Stomach (tissue), 9 donors: ENCODE measurements around the gene NLRP3. TPM values are rescaled to one million over a fixed set of nuclear protein-coding genes. Genes with fewer than 3 reads are reported as not detected.

Experiments
- DNase-seq, 2 donors: peaks; one replicate each; pipeline versions ENCODE4 v3.0.0 to v3.0.0-alpha.2; 2013 to 2019
- H3K27ac ChIP-seq, 5 donors: fragments of 200-600 bp in 4 of 5; sonication (generic) in 4 of 5; one replicate each; pipeline ENCODE4 v1.5.1; 2013 to 2019; ENCODE audit warnings: mild to moderate bottlenecking in 1 of 5, moderate library complexity in 1 of 5
- H3K27me3 ChIP-seq, 3 donors: fragments of 200-600 bp; sonication (generic); one replicate each; pipeline ENCODE4 v1.5.1; 2017 to 2019; ENCODE audit warnings: mixed run types in 1 of 3
- H3K36me3 ChIP-seq, 4 donors: fragments of 200-600 bp; sonication (generic); 1 replicate in 3 of 4; 2 replicates in 1 of 4; pipeline ENCODE4 v1.5.1; 2016 to 2019
- H3K4me1 ChIP-seq, 4 donors: fragments of 200-600 bp; sonication (generic); one replicate each; pipeline ENCODE4 v1.5.1; 2016 to 2019
- H3K4me3 ChIP-seq, 4 donors: fragments of 200-600 bp; sonication (generic) in 3 of 4; one replicate each; pipeline ENCODE4 v1.5.1; 2016 to 2019; ENCODE audit warnings: mild to moderate bottlenecking in 1 of 4
- H3K9me3 ChIP-seq, 4 donors: fragments of 200-600 bp; sonication (generic); one replicate each; pipeline ENCODE4 v1.5.1; 2016 to 2019
- EP300 ChIP-seq: sonication (generic); formaldehyde crosslinking; IDR thresholded peaks from one replicate; pipeline ENCODE4 v1.6.1; 2017; ENCODE audit warnings: antibody characterized with exemption
- POLR2A ChIP-seq, 4 donors: fragments of 450-650 bp; IDR thresholded peaks; one replicate each; pipeline ENCODE4 v1.6.1; 2016; ENCODE audit warnings: antibody characterized with exemption in 4 of 4, control low read depth in 2 of 4, mild to moderate bottlenecking in 1 of 4, moderate library complexity in 1 of 4
- POLR2AphosphoS5 ChIP-seq, 3 donors: sonication (generic); formaldehyde crosslinking; IDR thresholded peaks; one replicate each; pipeline ENCODE4 v1.6.1; 2016; ENCODE audit warnings: antibody characterized with exemption in 3 of 3
- WGBS, 5 donors: extraction: QIAGEN DNeasy Blood & Tissue Kit in 3 of 5; methylation state at CpG; one replicate each; pipeline versions ENCODE4 v1.1.5 to v1.1.7; 2013 to 2018; 5-methylcytosine and 5-hydroxymethylcytosine counted together
- intact Hi-C: fragments of 100-400 bp; cut with DNase I; formaldehyde crosslinking; loops from one replicate; pipeline ENCODE4 v1.15.1; 2023; ENCODE audit warnings: low total_unique reads
- polyA plus RNA-seq, 3 donors: library from polyadenylated mRNA; stranded (reverse); fragments of 200-250 nt; gene quantifications; one replicate each; pipeline ENCODE4 v1.2.3, GENCODE V29; 2013
- total RNA-seq, 5 donors: library from RNA; depleted of rRNA; stranded (reverse); fragments of >200 nt; gene quantifications; one replicate each; pipeline versions ENCODE4 v1.1.0 to v1.2.3, GENCODE V29; 2014 to 2016
- TF ChIP-seq, protein P1 (sequence below), 7 experiments: fragments of 450-650 bp in 4 of 7; fragments of 200-600 bp in 3 of 7; sonication (generic) in 3 of 7; IDR thresholded peaks; one replicate each; pipeline ENCODE4 v1.5.1; 2016 to 2019; ENCODE audit warnings: antibody characterized with exemption in 7 of 7, control low read depth in 2 of 7, mild to moderate bottlenecking in 1 of 7
- donor health status: healthy with polysubstance abuse.
- donor health status: Bipolar disorder and iron deficiency.
- donor health status: healthy.

NLRP3 gene
- total and polyA plus RNA-seq, 8 donors: under 0.01 to 5.5 (median 2.0) TPM; not detected in 1

DNA sequence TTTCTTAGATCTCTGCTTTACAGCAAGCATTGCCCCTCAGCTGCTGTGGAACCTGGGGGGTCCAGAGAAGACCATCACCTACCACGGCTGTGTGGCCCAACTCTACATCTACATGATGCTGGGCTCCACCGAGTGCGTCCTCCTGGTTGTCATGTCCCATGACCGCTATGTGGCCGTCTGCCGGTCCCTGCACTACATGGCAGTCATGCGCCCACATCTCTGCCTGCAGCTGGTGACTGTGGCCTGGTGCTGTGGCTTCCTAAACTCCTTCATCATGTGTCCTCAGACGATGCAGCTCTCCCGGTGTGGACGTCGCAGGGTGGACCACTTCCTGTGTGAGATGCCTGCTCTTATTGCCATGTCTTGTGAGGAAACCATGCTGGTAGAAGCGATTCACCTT is 75.4 kb downstream of the NLRP3 start:
- Histone ChIP-seq H3K9me3 (no peaks in the 10 kb centered on the region), H3K27ac (no peak overlapping the region), H3K4me1 (peaks cover 0 to 2% (median 0%) of the 10 kb centered on the region in 4 donors), H3K36me3 (no peaks in the 10 kb centered on the region), H3K4me3 (no peak overlapping the region), H3K27me3 (no peaks in the 10 kb centered on the region)
- WGBS, 5 donors: 88 to 92% (median 91%) methylated on average over 8 to 12 of the region's 12 CpGs
- intact Hi-C loops: no loop called here
- no peak for DNase-seq
- TF ChIP-seq, protein P1, sequence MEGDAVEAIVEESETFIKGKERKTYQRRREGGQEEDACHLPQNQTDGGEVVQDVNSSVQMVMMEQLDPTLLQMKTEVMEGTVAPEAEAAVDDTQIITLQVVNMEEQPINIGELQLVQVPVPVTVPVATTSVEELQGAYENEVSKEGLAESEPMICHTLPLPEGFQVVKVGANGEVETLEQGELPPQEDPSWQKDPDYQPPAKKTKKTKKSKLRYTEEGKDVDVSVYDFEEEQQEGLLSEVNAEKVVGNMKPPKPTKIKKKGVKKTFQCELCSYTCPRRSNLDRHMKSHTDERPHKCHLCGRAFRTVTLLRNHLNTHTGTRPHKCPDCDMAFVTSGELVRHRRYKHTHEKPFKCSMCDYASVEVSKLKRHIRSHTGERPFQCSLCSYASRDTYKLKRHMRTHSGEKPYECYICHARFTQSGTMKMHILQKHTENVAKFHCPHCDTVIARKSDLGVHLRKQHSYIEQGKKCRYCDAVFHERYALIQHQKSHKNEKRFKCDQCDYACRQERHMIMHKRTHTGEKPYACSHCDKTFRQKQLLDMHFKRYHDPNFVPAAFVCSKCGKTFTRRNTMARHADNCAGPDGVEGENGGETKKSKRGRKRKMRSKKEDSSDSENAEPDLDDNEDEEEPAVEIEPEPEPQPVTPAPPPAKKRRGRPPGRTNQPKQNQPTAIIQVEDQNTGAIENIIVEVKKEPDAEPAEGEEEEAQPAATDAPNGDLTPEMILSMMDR (IDR thresholded peaks at IDR 0.05): no peak
- TF ChIP-seq POLR2A (IDR thresholded peaks at IDR 0.05): no peak
- no peak for TF ChIP-seq EP300
- TF ChIP-seq POLR2AphosphoS5 (IDR thresholded peaks at IDR 0.05): no peak

DNA sequence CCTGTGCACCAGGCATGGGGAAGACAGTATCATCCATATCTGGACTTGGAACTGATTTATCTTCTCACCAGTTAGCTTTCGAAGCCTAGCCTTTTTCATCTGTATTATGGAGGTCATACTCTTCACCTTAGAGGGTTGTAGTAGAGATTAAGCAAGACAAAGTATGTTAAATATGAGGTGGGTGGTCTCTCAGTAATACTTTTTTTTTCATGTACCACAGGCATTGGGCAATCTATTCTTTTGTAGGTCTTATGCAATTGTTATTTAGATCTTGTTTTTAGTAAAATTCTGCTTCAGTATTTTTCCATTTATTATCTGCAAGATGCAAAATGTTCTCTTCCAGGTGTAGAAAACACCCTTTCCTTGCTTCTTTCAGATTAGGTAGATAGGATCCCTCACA is 77.1 kb downstream of the NLRP3 start:
- no peak for DNase-seq
- no peak overlapping the region for H3K4me3 ChIP-seq
- no peaks in the 10 kb centered on the region for H3K27me3 ChIP-seq
- 42 to 68% (median 56%) methylated on average over 1 of the region's 1 CpG for WGBS, 5 donors
- no peaks in the 10 kb centered on the region for H3K9me3 ChIP-seq
- peaks cover 0 to 7% (median 0%) of the 10 kb centered on the region in 4 donors for H3K4me1 ChIP-seq
- intact Hi-C loops: no loop called here
- H3K36me3 ChIP-seq: no peaks in the 10 kb centered on the region
- TF ChIP-seq POLR2A (IDR thresholded peaks at IDR 0.05): no peak
- no peak for TF ChIP-seq POLR2AphosphoS5 (IDR thresholded peaks at IDR 0.05)
- no peak for TF ChIP-seq EP300
- TF ChIP-seq, protein P1 (IDR thresholded peaks at IDR 0.05): no peak
- no peak overlapping the region for H3K27ac ChIP-seq

DNA sequence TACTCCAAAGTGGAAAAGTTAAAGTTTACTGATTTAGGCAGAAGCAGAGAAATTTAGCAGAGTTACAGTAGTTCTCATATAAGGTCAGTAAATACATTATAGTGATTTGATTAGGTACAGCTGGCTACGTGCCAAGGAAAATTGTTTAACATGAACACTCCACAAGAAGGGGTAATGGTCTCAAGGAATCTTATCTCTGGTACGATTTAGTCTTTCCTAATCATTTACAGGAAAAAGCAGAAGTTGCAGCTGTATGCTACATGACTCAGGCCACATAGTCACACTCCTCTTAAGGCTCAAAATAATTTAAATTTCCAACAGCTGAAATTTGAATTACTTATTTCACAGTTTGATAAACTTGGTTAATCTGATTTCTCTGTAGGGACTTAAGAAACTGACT is 78.8 kb downstream of the NLRP3 start:
- DNase-seq: peak in 1 of 2 donors; percentile 8
- no peak overlapping the region for H3K27ac ChIP-seq
- no peak for TF ChIP-seq POLR2A (IDR thresholded peaks at IDR 0.05)
- TF ChIP-seq, protein P1 (IDR thresholded peaks at IDR 0.05): no peak
- no peak for TF ChIP-seq EP300
- TF ChIP-seq POLR2AphosphoS5 (IDR thresholded peaks at IDR 0.05): no peak
- H3K9me3 ChIP-seq: no peaks in the 10 kb centered on the region
- H3K4me1 ChIP-seq: peaks cover 0 to 7% (median 0%) of the 10 kb centered on the region in 4 donors
- no peaks in the 10 kb centered on the region for H3K36me3 ChIP-seq
- intact Hi-C loops: no loop called here
- no peaks in the 10 kb centered on the region for H3K27me3 ChIP-seq
- WGBS, 5 donors: 7 to 24% (median 11%) methylated on average over 2 of the region's 2 CpGs
- no peak overlapping the region for H3K4me3 ChIP-seq

DNA sequence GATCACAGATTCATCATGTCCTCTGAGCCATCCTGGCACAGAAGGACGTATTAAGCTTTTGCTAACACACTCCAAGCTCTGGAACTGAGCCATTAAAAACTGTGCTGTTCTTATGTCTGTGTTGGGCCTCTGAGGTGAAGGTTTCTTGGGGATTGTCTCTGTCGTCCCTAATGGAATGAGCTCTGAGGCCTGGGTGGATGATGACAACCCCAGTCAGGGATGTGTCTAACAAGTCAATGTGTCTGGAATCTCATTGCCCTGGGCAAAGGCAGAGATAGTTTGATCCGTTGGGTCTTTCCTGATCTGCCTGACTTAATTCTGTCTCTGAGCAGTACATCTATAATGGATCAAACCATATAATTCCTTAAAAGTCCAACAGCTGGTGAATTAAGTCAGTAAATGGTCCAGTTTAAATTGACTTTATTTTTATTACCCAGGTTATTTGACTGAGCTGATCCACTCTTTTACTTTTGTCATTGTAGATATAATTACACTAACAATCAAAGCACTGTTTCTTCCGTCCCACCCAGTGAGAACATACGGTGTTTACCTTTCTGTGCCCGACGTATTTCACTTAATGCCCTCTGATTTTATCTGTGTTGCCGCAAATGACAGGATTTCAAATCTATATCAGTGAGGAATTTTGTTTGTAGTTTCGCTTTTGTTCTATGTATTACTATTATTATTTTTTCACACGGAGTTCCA is 80.8 kb downstream of the NLRP3 start:
- intact Hi-C loops: no loop called here
- Histone ChIP-seq H3K36me3 (no peaks in the 10 kb centered on the region), H3K4me1 (peaks cover 0 to 7% (median 0%) of the 10 kb centered on the region in 4 donors), H3K9me3 (no peaks in the 10 kb centered on the region), H3K4me3 (peak overlapping the region in 2 of 4 donors; percentile 2 to 18), H3K27me3 (no peaks in the 10 kb centered on the region), H3K27ac (no peak overlapping the region)
- DNase-seq: peak in 1 of 2 donors; percentile 12
- TF ChIP-seq POLR2A (IDR thresholded peaks at IDR 0.05) (no peak), EP300 (no peak), POLR2AphosphoS5 (IDR thresholded peaks at IDR 0.05) (no peak)
- TF ChIP-seq, protein P1 (IDR thresholded peaks at IDR 0.05): no peak
- WGBS, 5 donors: 23 to 45% (median 28%) methylated on average over 10 of the region's 10 CpGs

Other genes with a start within 250 kb of the NLRP3 start
- 100 to 1,000 TPM in 2 of 5 donors, 10 to 100 TPM in 3; 11.9 to 136 (median 28.1) TPM for gene ZNF124, start 244.2 kb upstream of the NLRP3 start, total RNA-seq
- gene ZNF124, start 244.2 kb upstream of the NLRP3 start, polyA plus RNA-seq: 1 to 10 TPM; 1.1 to 2.9 (median 2.4) TPM
- not detected for gene VN1R5, start 160.1 kb upstream of the NLRP3 start, total RNA-seq
- gene VN1R5, start 160.1 kb upstream of the NLRP3 start, polyA plus RNA-seq: not detected
- gene ZNF496, start 84.3 kb upstream of the NLRP3 start, total RNA-seq: 10 to 100 TPM in 4 of 5 donors, 1 to 10 TPM in 1; 7.6 to 25.8 (median 14.5) TPM
- 1 to 10 TPM; 5.8 to 9.8 (median 8.7) TPM for gene ZNF496, start 84.3 kb upstream of the NLRP3 start, polyA plus RNA-seq
- gene OR2B11, start 41.9 kb downstream of the NLRP3 start, total RNA-seq: not detected
- not detected for gene OR2B11, start 41.9 kb downstream of the NLRP3 start, polyA plus RNA-seq
- not detected for gene OR2C3, start 120.3 kb downstream of the NLRP3 start, total RNA-seq
- gene OR2C3, start 120.3 kb downstream of the NLRP3 start, polyA plus RNA-seq: not detected
- gene GCSAML, start 133.0 kb downstream of the NLRP3 start, total RNA-seq: under 1 TPM in 2 of 5 donors, not detected in 3; 0.14 to 0.18 TPM
- gene GCSAML, start 133.0 kb downstream of the NLRP3 start, polyA plus RNA-seq: 1 to 10 TPM in 1 of 3 donors, under 1 TPM in 2; 0.08 to 2.1 (median 0.68) TPM
- gene OR2G2, start 172.2 kb downstream of the NLRP3 start, total RNA-seq: not detected
- gene OR2G2, start 172.2 kb downstream of the NLRP3 start, polyA plus RNA-seq: not detected
- not detected for gene OR2G3, start 189.4 kb downstream of the NLRP3 start, total RNA-seq
- gene OR2G3, start 189.4 kb downstream of the NLRP3 start, polyA plus RNA-seq: not detected